T follicular helper cell (primary cell): Measurements from ENCODE around the gene MSL3.

Experiments
- DNase-seq: peaks from one replicate; pipeline ENCODE4 v3.0.0-alpha.2; 2020; ENCODE audit warnings: low read depth
- total RNA-seq, 2 experiments: gene quantifications; one replicate each; lab custom pipeline; 2026; lab: John Stamatoyannopoulos, UW

MSL3 gene, protein sequence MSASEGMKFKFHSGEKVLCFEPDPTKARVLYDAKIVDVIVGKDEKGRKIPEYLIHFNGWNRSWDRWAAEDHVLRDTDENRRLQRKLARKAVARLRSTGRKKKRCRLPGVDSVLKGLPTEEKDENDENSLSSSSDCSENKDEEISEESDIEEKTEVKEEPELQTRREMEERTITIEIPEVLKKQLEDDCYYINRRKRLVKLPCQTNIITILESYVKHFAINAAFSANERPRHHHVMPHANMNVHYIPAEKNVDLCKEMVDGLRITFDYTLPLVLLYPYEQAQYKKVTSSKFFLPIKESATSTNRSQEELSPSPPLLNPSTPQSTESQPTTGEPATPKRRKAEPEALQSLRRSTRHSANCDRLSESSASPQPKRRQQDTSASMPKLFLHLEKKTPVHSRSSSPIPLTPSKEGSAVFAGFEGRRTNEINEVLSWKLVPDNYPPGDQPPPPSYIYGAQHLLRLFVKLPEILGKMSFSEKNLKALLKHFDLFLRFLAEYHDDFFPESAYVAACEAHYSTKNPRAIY
- total RNA-seq = 87.9 to 148 reads per million in 2 experiments

DNA sequence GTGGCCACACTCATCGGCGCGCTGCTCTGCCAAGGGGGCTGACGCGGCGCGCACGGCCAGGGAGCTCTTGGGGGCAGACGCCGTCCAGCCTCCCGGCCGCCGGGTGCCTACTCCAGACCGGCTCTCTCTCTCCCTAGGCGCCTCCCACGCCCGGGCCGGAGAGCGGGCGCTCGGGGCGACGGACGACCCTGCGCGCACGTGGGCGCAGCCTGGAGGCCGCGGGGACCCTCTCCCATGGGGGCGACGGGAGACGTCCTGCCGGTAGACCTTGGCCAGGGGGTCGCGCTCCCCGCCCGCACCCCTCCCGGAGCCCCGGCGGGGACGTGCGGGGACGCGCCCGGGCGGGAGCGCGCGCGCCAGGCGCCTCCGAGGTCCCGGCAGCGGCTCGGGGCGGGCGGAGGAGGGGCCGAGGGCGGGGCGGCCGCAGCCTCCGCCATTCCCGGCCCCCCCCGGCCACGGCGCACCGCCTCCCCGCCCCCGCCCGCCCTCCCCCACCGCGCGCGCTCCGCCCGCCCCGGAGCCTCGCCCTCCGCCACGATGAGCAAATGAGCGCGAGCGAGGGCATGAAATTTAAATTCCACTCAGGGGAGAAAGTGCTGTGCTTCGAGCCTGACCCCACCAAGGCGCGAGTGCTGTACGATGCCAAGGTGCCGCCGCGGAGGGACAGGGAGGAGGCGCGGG lies at the start of gene MSL3:
MSL3 (plus strand) TSS at position 519 of the 681 bp plus-strand sequence; CDS start at position 546, 27 bp downstream.
- peak; percentile 50 for DNase-seq

DNA sequence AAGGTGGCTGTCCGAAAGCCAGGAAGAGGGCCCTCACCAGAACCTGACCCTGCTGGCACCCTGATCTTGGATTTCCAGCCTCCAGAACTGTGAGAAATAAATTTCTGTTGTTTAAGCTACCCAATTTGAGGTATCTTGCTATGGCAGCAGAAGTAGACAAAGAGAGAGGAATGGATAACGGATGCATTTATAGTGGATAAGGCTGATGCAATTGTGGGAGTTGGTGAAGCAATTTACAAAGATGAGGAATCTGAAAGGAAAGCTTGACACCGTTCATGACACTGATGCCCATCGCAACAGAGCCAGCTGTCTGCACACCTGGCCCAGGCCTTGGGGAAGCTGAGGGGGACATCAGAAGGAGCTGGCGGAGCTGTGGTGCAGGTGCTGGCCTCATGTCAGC lies 35.7 kb upstream of the MSL3 start:
- no peak for DNase-seq

DNA sequence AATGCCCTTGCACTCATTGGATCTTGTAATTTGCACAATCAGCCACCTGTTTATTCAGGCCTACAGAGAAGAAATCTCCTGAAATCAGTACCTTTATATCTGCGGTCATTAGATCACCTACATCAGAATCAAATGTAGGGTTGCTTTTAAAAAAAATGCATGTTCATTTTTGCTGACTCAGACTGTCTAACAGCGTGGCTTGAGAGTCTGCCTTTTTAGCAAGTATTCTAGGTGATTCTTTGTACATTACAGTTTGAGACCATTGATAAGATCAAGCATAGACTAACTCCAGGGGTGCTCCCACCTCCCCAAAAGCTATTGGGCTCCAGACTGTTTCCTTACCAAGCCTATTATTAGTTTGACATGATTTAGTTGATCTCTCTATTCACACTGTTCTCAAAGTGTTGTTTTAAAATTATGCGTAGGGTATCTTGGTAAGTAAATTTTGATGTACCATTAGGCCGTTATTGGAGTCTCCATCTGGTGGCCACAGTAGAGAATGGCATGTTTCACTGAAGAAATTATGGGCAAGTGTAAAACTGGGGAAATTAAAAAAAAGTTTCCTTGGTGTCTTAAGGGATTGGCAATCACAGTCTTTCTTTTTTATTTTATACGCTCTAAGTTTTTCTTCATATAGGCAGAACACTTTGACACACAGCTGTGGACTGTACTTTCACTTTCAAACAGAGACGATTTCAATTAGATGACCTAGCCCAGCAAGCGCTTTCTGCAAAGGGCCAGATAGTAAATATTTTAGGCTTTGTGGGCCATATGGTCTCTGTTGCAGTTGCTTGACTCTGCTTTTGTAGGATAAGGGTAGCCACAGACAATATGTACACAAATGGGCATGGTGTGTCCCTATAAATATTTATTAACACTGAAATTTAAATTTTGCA lies 33.7 kb upstream of the MSL3 start:
- DNase-seq = no peak

DNA sequence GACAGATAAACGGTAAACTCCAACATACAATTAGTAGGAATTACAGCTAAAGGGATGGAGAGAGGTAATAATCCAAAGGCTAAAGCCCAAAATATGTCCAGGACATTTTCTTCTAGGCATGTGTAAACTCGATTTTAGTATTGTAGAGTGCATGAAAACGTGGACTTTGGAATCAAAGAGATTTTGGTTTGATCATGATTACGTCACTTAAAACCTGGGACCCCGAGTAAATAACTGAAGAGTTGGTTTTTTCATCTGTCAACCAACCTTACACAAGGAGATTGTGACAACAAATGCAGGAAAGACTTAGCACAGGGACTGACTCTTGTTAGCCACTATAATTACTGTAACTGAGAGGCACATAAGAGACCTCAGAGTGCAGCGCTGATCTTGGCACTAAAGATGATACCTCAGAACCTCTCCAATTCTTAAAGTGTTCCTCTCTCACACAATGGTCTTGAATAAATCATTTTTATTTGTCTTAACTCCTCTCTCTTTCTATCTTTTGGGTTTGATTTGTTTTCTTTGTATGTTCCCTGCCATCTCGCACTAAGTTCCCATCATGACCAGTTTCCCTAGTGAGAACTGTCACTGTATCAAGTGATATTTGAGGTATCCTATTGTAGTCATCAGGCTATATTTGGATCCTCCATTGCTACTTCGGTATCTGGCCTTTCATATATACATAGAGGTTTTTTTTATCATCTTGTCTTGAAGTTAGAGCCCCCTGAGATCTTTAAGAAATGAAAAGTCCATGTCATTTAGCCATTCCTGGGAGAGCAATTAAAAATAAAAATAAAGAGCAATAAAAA lies 32.2 kb upstream of the MSL3 start:
- DNase-seq = no peak

DNA sequence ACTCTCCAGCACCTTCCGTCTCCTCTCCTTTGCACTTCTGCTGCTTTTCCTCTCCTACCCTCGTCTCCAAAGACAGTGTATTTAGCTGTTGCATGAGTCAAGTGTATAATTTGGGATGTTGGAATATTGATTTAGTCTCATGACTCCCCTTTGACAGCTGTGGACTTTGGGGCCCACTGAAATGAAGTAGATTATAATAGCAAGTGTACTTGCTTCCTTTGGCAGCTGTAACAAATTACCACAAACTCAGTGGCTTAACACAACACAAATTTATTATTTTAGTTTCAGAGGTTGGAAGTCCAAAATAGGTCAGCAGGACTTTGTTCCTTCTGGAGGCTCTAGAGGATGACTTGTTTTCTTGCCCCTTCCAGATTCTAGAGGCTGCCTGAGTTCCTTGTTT lies 29.5 kb upstream of the MSL3 start:
- no peak for DNase-seq

DNA sequence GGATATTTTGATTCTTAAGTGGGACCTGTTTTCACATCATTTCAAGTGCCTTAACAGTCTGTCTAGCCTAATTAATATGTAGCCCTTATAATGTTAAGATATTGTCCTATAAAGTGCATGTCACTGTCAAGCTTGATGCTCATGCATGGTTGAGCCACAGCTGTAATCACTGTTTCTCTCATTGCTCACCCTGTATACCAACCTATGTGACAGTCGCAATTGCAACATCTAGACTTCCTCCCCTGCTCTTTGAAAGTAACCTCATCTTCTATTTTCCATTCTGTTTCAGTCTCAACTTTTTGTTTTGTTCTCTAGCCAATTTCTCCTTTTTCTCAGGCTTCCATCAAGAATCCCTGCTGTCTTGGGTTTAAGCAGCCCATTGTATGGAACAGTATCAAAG lies 24.4 kb upstream of the MSL3 start:
- no peak for DNase-seq

DNA sequence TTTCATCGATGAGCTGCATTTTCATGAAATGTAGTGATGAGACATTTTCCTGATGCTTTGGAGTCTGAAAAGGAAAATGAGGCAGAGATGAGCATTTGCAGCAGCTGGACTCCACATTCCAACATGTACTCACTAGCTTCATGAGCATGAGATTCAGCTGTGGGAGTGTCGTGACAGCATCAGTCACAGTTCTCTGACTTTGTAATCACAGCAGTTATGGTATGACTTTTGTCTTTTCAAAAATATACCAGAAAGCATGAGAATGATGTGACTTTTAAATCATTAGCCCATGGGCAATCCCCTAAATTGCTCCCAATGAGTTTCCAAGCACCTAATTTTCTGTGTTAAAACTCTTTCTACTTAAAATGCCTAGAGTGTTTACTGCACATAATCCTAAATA lies 18.3 kb upstream of the MSL3 start:
- no peak for DNase-seq

DNA sequence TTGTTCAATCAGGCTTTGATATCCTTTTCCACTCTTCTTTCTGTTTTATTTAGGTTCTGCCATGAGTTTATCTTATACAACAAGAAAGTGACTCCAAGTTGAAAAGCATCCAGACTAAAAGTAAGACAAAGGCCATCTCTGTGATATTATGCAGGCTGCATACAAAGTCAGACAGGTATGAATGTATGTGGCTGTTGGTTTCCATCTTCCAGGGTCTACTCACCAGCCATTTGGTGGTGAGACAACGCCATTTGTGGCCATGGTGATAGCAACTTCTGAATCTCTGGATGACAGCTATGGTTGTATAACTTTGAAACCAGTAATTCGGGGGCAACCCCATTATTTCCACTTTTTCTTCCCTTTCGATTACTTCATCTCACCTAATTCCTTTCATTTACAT lies 17.2 kb upstream of the MSL3 start:
- DNase-seq = no peak

DNA sequence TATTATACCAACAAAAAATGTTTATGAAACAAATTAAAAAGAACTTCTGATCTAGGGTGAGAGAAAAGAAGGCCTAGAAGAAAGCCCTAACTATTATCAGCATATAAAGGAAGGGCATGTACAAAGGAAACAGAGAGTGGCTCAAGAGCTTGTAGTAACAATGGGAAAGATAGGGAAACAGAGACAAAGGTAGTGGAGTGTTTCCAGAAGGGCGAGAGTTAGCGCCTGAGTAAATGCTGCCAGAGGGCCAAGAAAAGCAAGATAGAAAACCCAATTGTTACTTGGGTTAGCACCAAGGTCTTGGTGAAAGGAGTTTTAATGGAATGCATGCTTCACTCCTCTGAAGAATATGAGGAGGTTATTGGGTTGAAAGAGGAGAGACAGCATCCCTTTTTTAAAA lies 16.5 kb upstream of the MSL3 start:
- no peak for DNase-seq

DNA sequence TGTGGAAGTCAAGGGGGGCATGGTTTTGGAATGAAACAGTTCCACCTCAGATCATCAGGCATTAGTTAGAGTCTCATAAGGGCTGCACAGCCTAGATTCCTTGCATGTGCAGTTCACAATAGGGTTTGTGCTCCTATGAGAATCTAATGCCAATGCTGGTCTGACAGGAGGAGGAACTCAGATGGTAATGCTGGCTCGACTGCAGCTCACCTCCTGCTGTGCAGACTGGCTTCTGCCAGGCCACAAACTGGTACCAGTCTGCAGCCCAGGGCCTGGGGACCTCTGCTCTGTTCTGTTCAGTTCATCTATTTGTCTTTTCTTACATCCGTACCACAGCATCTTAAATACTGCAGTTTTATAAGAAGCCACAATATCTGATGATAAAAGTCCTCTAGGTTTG lies 12.2 kb upstream of the MSL3 start:
- no peak for DNase-seq

DNA sequence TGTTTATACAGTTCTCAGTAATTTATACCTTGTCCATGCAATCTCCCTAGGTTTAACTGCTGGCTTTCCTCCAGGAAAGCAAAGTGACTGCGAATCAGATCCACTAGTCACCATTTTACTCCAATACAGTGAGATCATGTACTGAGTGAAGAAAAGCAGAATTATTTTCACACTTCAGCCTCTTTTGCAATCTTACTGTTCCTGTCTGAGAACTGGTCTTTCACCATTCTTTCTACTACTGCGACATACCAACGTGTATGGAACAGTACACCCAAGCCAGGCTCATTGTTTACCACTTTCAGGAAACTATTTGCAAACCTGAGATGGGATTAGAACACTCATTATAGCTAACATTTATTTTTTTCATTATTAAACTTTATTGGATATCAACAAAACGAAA lies 8.0 kb upstream of the MSL3 start:
- no peak for DNase-seq

DNA sequence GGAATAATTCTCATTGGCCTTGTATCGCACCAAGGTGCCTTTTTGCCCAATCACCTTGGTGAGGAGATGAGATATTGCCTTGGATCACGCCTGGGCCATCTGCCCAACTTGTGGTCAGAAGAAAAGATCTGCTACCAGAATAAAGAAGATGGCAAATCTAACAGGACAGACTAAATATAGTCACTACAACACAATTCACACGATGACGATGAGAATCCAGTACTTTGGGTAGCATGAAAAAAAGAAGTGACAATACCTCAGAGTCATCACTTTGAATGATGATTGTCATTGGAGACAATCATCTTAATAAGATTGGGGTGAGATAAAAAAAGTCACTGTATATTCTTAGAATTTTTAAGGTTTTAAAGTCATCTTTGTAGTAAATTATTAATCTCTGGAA lies 7.3 kb upstream of the MSL3 start:
- no peak for DNase-seq

DNA sequence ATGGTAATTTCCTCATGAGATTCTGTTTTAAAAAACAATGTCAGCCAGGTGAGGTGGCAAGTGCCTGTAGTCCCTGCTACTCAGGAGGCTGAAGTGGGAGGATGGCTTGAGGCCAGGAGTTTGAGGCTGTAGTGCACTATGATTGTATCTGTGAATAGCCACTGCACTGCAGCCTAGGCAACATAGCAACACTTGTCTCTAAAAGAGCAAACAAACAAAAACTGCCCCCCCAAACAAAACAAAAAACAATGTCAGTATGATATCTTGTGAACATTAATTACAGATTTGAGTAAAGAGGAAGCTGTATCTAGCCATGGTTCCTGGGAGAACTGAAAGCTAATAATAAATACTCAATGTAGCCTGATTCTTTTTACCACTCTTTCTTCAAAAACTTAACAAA lies 6.8 kb upstream of the MSL3 start:
- DNase-seq = no peak

DNA sequence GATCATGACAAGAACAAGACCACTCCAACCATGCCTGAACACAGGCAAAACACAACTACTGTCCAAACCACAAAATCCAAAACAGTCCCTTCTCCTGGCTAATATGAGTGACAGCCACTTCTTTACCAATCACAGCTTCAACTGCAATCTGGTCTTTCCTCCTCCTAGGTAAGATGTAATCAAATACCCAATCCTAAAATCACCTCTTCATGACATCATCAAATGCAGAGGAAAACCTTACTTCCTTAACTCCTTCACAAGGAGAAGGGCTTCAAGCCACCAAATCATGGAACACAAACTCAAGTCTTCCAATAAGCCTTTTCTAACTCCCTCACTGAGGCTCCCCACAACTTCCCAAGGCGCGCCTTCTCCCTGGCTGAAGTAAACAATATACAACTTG lies 4.4 kb upstream of the MSL3 start:
- DNase-seq = no peak

DNA sequence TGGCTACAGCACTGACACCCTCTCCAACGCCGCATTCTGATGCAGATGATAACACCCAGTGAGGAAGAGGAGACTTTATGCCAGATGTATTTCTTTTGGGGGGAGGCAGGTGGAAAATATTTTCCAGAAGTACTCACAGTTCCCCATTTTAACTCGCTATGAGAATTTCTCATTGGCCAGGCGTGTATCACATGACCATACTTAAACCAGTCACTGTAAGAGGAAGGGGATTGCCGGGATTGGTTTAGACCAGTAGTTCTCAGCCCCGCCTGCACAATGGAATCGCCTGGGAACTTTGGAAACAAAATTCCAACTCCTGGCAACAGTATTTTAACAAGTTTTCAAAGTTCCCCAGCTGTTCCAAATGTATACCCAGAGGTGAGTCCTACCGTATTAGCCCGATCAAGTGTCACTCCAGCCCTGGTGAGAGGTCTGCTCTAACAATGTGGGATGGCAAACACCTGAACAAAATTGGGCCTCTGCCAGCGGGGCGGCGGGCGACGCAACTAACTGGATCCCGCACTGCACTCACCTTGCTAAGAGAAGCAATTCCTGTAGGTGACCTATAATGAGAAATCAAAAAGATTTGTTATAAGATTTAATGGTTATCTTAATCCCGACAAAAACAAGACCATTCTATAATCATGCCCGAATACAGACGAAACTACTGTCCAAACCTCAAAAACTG lies 2.9 kb upstream of the MSL3 start:
- DNase-seq = no peak

DNA sequence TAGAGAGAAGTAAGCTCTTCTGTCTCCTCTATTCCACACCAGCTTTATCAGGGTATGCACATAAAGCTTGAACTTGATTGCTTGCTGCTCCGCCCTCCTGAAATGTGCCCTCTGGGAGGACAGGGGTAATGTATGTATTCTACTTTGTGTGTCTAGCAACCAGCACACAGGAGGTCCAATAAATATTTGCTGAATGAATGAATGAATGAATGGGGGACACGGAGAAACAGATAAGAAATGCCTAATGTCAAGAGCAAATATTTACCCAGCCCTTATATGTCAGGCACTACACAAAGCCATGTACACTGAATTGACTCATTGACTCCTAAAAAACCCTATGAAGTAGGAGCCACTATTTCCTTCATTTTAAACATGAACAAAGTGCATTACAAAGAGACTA lies 2.3 kb upstream of the MSL3 start:
- DNase-seq = no peak

DNA sequence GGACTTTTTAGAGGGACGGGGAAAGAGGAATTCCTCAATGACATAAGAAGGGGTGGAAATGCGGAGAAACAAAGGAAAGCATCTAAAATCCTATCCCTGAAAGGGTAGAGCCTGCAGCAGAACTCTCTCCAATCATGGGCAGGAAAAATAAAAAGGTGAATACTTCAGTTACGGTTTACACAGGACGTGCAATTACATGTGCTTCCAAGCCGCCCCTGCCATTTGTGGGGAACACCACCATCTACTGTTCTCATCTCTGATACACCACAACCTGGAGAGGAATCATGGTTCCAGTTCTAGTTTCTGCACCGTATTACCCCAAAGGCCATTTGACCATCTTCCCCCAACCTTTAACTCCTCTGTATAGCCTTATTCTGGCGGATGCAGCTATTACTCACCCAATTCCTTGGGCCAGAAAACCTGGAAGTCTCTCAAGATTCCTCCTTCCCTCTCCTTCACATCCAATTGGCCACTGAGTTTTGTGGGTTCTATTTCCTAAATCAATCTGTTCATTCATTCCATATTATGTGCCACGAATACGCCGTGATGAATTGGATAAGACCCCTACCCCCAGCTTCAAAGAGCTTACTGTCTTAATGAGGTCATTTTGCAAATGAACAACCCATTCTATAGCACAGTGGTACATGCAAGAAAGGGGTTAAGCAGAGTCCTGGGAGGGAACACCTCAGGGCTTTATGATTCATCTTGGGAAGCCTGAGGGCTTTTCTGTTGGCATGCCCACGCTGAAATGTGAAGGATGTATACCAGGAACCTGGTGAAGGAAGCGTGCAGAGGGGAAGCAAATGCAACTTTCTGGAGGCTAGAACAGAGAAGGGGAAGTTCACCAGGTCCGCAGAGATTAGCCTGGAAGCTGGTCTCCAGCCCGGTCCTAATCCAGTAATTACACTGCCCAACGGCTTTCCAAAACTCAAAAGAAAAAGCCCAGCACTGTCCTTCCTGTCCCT lies 1.4 kb upstream of the MSL3 start:
- no peak for DNase-seq

DNA sequence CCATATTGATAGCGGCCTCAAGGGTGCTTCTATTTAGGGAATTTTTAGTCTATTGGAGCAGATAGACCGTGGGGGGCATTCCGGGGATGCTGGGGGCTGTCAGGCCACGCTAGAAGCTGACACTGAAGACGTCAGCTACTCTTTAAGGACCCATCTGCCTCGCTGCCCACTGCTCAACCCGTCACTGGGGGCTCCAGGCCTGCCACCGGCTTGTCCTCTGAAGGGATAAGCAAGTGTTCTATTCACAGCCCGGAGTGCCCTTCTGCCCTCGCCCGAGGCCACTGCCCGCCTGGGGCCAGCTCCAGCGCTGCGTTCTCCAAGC lies 679 bp upstream of the MSL3 start:
- DNase-seq = no peak

DNA sequence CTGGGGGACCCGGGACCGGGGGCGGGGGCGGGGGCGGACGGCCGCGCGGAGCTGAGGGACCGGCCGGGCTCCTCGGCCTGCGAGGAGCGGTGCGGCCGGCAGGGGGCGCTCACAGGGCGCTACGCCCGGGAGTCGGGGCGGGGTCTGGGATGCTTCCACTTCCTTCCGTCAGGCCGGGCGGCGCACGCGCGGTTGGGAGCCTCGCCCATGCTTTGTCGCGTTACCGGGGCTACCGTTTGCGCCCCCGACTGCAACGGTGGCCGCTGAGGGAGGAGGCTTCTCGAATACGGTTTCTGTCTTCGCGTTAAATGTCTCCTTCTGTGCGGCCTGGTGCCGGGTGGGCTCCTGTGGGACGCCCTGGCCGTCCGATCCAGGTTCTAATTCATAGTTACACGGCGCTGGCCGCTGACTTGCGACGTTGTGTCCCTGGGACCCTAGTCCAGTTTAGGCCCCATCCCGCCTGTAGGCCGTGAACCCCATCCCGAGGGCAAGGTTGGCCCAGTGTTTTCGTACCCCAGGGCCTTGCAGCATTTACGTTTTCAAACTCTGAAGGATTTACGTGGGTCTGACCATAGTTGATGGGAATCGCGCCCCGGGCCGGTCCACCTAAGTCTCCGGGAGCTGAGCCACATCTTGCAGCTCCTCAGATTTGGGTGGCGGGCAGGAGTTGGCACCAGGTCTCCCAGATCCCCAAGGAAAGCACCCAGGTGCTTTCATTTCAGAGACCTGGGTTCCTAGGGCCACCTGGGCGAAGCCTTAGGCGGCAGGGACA lies 549 bp downstream of the MSL3 start:
- DNase-seq = peak; percentile 82
